SU-DHL-6 (cell line): ENCODE results near the gene SBNO2.

Experiments used
- H2AFZ ChIP-seq: fragments of 200-600 bp; sonication (generic); 2 replicates; pipeline ENCODE4 v1.6.1; 2014; ENCODE audit warnings: low read depth, mild to moderate bottlenecking, moderate library complexity, mixed read lengths, antibody characterized with exemption, low read length; ENCODE audit not compliant: severe bottlenecking
- H3F3A ChIP-seq: fragments of 200-600 bp; shearing (Covaris generic); 2 replicates; pipeline ENCODE4 v1.6.0; 2016; ENCODE audit warnings: antibody characterized with exemption, mild to moderate bottlenecking; ENCODE audit not compliant: insufficient read depth
- H3K27ac ChIP-seq: fragments of 200-600 bp; sonication (generic); 2 replicates; pipeline ENCODE4 v1.5.1; 2016; ENCODE audit warnings: low read depth, mild to moderate bottlenecking, low read length, moderate library complexity, mixed read lengths
- H3K27me3 ChIP-seq: fragments of 200-600 bp; sonication (generic), shearing (Covaris generic); 2 replicates; pipeline ENCODE4 v1.6.0; 2014; ENCODE audit warnings: mild to moderate bottlenecking, low read length
- H3K36me3 ChIP-seq: fragments of 200-600 bp; sonication (generic); 2 replicates; pipeline ENCODE4 v1.6.1; 2014; ENCODE audit warnings: mild to moderate bottlenecking, low read length, mixed read lengths
- H3K4me2 ChIP-seq: fragments of 300-600, 200-600 bp; shearing (Covaris generic), sonication (generic); 2 replicates; pipeline ENCODE4 v1.6.0; 2014; ENCODE audit warnings: low read length, low read depth, mild to moderate bottlenecking; ENCODE audit not compliant: poor library complexity, severe bottlenecking
- H3K4me3 ChIP-seq: fragments of 200-600 bp; sonication (generic); 2 replicates; pipeline ENCODE4 v1.5.1; 2014; ENCODE audit warnings: antibody characterized with exemption, low read length, mild to moderate bottlenecking, mixed read lengths; ENCODE audit not compliant: insufficient read depth, poor library complexity, severe bottlenecking
- H3K79me2 ChIP-seq: fragments of 200-600 bp; sonication (generic); 2 replicates; pipeline ENCODE4 v1.6.1; 2014; ENCODE audit warnings: mild to moderate bottlenecking, low read length, moderate library complexity; ENCODE audit not compliant: insufficient read depth
- H3K9ac ChIP-seq: fragments of 200-600 bp; sonication (generic); 2 replicates; pipeline ENCODE4 v1.7.0; 2014; ENCODE audit warnings: mild to moderate bottlenecking, low read length
- H3K9me2 ChIP-seq: fragments of 200-600 bp; sonication (generic); replicated peaks from 2 replicates; pipeline ENCODE4 v1.6.1; 2014; ENCODE audit warnings: low read length; ENCODE audit not compliant: insufficient read depth
- H3K9me3 ChIP-seq: fragments of 200-600 bp; sonication (generic); 2 replicates; pipeline ENCODE4 v1.6.1; 2014; ENCODE audit warnings: low read length, mixed read lengths; ENCODE audit not compliant: insufficient read depth
- H4K20me1 ChIP-seq: fragments of 200-600 bp; sonication (generic); 2 replicates; pipeline ENCODE4 v1.6.1; 2014; ENCODE audit warnings: low read depth, mild to moderate bottlenecking, antibody characterized with exemption, low read length, moderate library complexity, mixed read lengths
- EZH2phosphoT487 ChIP-seq: fragments of 200-600 bp; sonication (generic), shearing (Covaris generic); conservative IDR thresholded peaks from 2 replicates; pipeline ENCODE4 v1.6.1; 2018; ENCODE audit warnings: mild to moderate bottlenecking, antibody characterized with exemption, low read length, moderate library complexity, mixed read lengths
- TF ChIP-seq, protein P1 (sequence below): fragments of 200-600 bp; sonication (generic); IDR thresholded peaks from one replicate; pipeline ENCODE4 v1.5.1; 2017; ENCODE audit warnings: antibody characterized with exemption, mild to moderate bottlenecking, low read length, moderate library complexity; ENCODE audit not compliant: insufficient read depth, poor library complexity, severe bottlenecking

Gene SBNO2

DNA sequence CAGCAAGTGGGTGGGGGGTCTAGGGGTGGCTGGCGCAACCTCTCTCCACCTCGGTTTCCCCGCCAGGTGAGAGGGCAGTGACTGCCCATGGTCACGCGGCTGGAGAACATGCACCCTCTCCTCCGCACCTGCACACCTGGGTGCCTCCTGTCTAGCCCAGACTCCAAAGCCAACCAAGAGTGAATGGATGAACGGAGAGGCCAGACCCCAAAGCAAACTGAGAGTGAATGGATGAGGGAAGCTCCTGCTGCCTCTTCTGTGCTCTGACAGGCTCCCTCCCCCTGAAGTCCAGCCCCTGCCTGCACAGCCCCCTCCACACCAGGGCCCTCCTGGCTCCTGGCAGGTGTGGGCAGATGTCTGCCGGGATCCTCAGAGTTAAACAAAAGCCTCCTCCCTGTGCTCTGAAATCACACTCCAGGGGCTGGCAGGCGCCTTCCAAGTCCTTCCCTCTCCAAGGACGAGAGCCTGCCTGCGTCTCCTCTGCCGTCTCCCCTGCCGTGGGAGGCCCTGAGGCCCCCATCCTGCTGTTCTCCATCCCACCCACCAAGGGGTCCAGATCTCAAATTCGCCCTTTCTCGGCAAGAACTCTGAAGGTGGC lies 2.2 kb downstream of the SBNO2 start:
- Histone ChIP-seq H3K9me3 (no peaks in the 10 kb centered on the region), H3K79me2 (peaks cover 34% of the 10 kb centered on the region), H3K9me2 (no peaks in the 10 kb centered on the region), H3F3A (0 out of 2 replicates have a peak, but pooled peaks cover 5% of the 10 kb centered on the region), H3K4me3 (no peak overlapping the region), H3K36me3 (no peaks in the 10 kb centered on the region), H4K20me1 (no peaks in the 10 kb centered on the region), H3K9ac (no peak overlapping the region), H3K27me3 (no peaks in the 10 kb centered on the region), H3K27ac (no peak overlapping the region), H3K4me2 (peak overlapping the region; percentile 88), H2AFZ (no peak overlapping the region)
- TF ChIP-seq EZH2phosphoT487 = no peak
- TF ChIP-seq, protein P1, sequence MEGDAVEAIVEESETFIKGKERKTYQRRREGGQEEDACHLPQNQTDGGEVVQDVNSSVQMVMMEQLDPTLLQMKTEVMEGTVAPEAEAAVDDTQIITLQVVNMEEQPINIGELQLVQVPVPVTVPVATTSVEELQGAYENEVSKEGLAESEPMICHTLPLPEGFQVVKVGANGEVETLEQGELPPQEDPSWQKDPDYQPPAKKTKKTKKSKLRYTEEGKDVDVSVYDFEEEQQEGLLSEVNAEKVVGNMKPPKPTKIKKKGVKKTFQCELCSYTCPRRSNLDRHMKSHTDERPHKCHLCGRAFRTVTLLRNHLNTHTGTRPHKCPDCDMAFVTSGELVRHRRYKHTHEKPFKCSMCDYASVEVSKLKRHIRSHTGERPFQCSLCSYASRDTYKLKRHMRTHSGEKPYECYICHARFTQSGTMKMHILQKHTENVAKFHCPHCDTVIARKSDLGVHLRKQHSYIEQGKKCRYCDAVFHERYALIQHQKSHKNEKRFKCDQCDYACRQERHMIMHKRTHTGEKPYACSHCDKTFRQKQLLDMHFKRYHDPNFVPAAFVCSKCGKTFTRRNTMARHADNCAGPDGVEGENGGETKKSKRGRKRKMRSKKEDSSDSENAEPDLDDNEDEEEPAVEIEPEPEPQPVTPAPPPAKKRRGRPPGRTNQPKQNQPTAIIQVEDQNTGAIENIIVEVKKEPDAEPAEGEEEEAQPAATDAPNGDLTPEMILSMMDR = no peak

GRCh38 chr19:1170938-1171754 lies 2.9 kb downstream of the SBNO2 start:
- Histone ChIP-seq H3K9ac (no peak overlapping the region), H3K4me2 (no peak overlapping the region)

GRCh38 chr19:1169921-1170885 lies 3.9 kb downstream of the SBNO2 start:
- no peaks in the 10 kb centered on the region for H3K9me3 ChIP-seq
- H3F3A ChIP-seq = 0 out of 2 replicates have a peak, but pooled peaks cover 5% of the 10 kb centered on the region
- H3K4me2 ChIP-seq = no peak overlapping the region
- no peaks in the 10 kb centered on the region for H3K36me3 ChIP-seq
- no peak overlapping the region for H3K27ac ChIP-seq
- peaks cover 34% of the 10 kb centered on the region for H3K79me2 ChIP-seq
- H3K4me3 ChIP-seq = no peak overlapping the region
- H3K9me2 ChIP-seq = no peaks in the 10 kb centered on the region
- no peaks in the 10 kb centered on the region for H4K20me1 ChIP-seq
- no peak overlapping the region for H2AFZ ChIP-seq
- TF ChIP-seq, protein P1 = no peak
- TF ChIP-seq EZH2phosphoT487 = no peak
- H3K9ac ChIP-seq = no peak overlapping the region
- no peaks in the 10 kb centered on the region for H3K27me3 ChIP-seq

More at GRCh38 chr19:1170938-1171754, 2.9 kb downstream of the SBNO2 start:
- no peaks in the 10 kb centered on the region for H3K27me3 ChIP-seq
- H3K79me2 ChIP-seq = peaks cover 34% of the 10 kb centered on the region
- H3F3A ChIP-seq = 0 out of 2 replicates have a peak, but pooled peaks cover 5% of the 10 kb centered on the region
- no peaks in the 10 kb centered on the region for H4K20me1 ChIP-seq
- H3K9me3 ChIP-seq = no peaks in the 10 kb centered on the region
- no peaks in the 10 kb centered on the region for H3K36me3 ChIP-seq
- no peak overlapping the region for H3K4me3 ChIP-seq
- TF ChIP-seq EZH2phosphoT487 = no peak
- TF ChIP-seq, protein P1 = no peak
- H3K27ac ChIP-seq = no peak overlapping the region
- H3K9me2 ChIP-seq = no peaks in the 10 kb centered on the region
- no peak overlapping the region for H2AFZ ChIP-seq
